Loucy (cell line): ENCODE measurements around the gene FAM131A.

Experiments used
- H2AFZ ChIP-seq: fragments of 200-600 bp; sonication (generic); 2 replicates; pipeline ENCODE4 v1.6.0; 2016; ENCODE audit warnings: antibody characterized with exemption, mild to moderate bottlenecking, low read length, moderate library complexity
- H3F3A ChIP-seq: fragments of 200-600 bp; 2 replicates; pipeline ENCODE4 v1.6.0; 2016; ENCODE audit warnings: antibody characterized with exemption, low read depth, mild to moderate bottlenecking
- H3K27me3 ChIP-seq: fragments of 200-600 bp; sonication (generic); 2 replicates; pipeline ENCODE4 v1.6.1; 2014; ENCODE audit warnings: low read length, mild to moderate bottlenecking; ENCODE audit not compliant: insufficient read depth, poor library complexity, severe bottlenecking
- H3K36me3 ChIP-seq: fragments of 200-600 bp; sonication (generic); 2 replicates; pipeline ENCODE4 v1.6.1; 2016; ENCODE audit warnings: low read length; ENCODE audit not compliant: insufficient read depth
- H3K4me1 ChIP-seq: fragments of 200-600 bp; sonication (generic); 2 replicates; pipeline ENCODE4 v1.5.1; 2014; ENCODE audit warnings: low read length, mild to moderate bottlenecking; ENCODE audit not compliant: insufficient read depth, poor library complexity, severe bottlenecking
- H3K4me2 ChIP-seq: fragments of 200-600 bp; sonication (generic); 2 replicates; pipeline ENCODE4 v1.6.0; 2014; ENCODE audit warnings: antibody characterized with exemption, low read length, low read depth, mild to moderate bottlenecking; ENCODE audit not compliant: poor library complexity, severe bottlenecking
- H3K4me3 ChIP-seq: fragments of 200-600 bp; sonication (generic); 2 replicates; pipeline ENCODE4 v1.5.1; 2014; ENCODE audit warnings: low read length, mild to moderate bottlenecking, mixed read lengths; ENCODE audit not compliant: poor library complexity, severe bottlenecking
- H3K79me2 ChIP-seq: fragments of 200-600 bp; sonication (generic); 2 replicates; pipeline ENCODE4 v1.6.1; 2014; ENCODE audit warnings: low read length; ENCODE audit not compliant: insufficient read depth
- H3K9ac ChIP-seq: fragments of 200-600 bp; sonication (generic); 2 replicates; pipeline ENCODE4 v1.6.0; 2014; ENCODE audit warnings: mild to moderate bottlenecking, low read depth, low read length, moderate library complexity; ENCODE audit not compliant: poor library complexity, severe bottlenecking
- H3K9me2 ChIP-seq: fragments of 200-600 bp; sonication (generic); replicated peaks from 2 replicates; pipeline ENCODE4 v1.6.1; 2016; ENCODE audit warnings: low read depth, low read length, mixed read lengths
- H3K9me3 ChIP-seq: fragments of 200-600 bp; sonication (generic); 2 replicates; pipeline ENCODE4 v1.6.1; 2014; ENCODE audit warnings: mild to moderate bottlenecking, antibody characterized with exemption, low read length, low read depth; ENCODE audit not compliant: insufficient read depth
- H4K20me1 ChIP-seq: fragments of 200-600 bp; sonication (generic); 2 replicates; pipeline ENCODE4 v1.6.0; 2014; ENCODE audit warnings: antibody characterized with exemption, low read length, mild to moderate bottlenecking; ENCODE audit not compliant: insufficient read depth, poor library complexity, severe bottlenecking
- CTCF ChIP-seq: fragments of 200-600 bp; sonication (generic); conservative IDR thresholded peaks from 2 replicates; pipeline ENCODE4 v1.5.1; 2014; ENCODE audit warnings: mild to moderate bottlenecking, antibody characterized with exemption, low read length
- EZH2phosphoT487 ChIP-seq: fragments of 200-600 bp; IDR thresholded peaks from 2 replicates; pipeline ENCODE4 v1.6.1; 2018; ENCODE audit warnings: antibody characterized with exemption, mild to moderate bottlenecking, moderate library complexity, borderline replicate concordance

The FAM131A gene

DNA sequence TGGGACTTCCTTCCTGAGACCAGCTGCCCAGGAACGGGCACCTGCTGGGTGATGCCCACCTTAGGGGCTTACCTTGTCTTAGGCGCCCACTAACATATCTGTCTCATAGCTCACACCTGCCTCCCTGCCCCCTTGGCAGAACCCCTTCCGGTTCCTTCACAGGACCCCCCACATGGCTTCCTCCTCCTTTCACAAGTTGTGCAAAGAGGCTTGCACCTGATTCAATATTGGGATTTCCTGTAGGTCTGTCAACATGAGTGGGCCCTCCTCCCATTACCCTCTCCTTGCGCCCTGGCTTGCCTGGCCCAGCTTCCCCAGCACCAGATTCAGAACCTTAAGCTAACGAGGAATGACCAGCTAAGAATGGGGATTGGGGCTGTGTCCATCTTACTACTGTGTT is 40.0 kb downstream of the FAM131A start:
- H3F3A ChIP-seq: no peaks in the 10 kb centered on the region
- H4K20me1 ChIP-seq: no peaks in the 10 kb centered on the region
- no peak overlapping the region for H3K4me3 ChIP-seq
- H3K9me3 ChIP-seq: no peaks in the 10 kb centered on the region
- TF ChIP-seq CTCF (no peak), EZH2phosphoT487 (no peak)
- H3K4me2 ChIP-seq: no peak overlapping the region
- H3K4me1 ChIP-seq: no peaks in the 10 kb centered on the region
- no peak overlapping the region for H2AFZ ChIP-seq
- no peak overlapping the region for H3K9ac ChIP-seq
- no peaks in the 10 kb centered on the region for H3K27me3 ChIP-seq
- H3K9me2 ChIP-seq: no peaks in the 10 kb centered on the region
- H3K36me3 ChIP-seq: no peaks in the 10 kb centered on the region
- no peaks in the 10 kb centered on the region for H3K79me2 ChIP-seq

GRCh38 chr3:184377882-184378445 is 40.6 kb downstream of the FAM131A start, which contains the start of gene THPO:
Gene THPO (minus strand): TSS chr3:184378207. CDS start chr3:184376259, 1,948 bp downstream.
- H3K4me1 ChIP-seq: no peaks in the 10 kb centered on the region
- no peaks in the 10 kb centered on the region for H3F3A ChIP-seq
- H3K4me2 ChIP-seq: no peak within 1 kb of the TSS
- no peak within 1 kb of the TSS for H3K9ac ChIP-seq
- H2AFZ ChIP-seq: no peak within 1 kb of the TSS
- no peaks in the 10 kb centered on the region for H3K36me3 ChIP-seq
- TF ChIP-seq CTCF (no peak), EZH2phosphoT487 (no peak)
- no peaks in the 10 kb centered on the region for H3K79me2 ChIP-seq
- H4K20me1 ChIP-seq: no peaks in the 10 kb centered on the region
- no peaks in the 10 kb centered on the region for H3K9me2 ChIP-seq
- H3K27me3 ChIP-seq: no peaks in the 10 kb centered on the region
- no peak within 1 kb of the TSS for H3K4me3 ChIP-seq
- H3K9me3 ChIP-seq: no peaks in the 10 kb centered on the region

- H2AFZ ChIP-seq: no peak overlapping the region
Observed at GRCh38 chr3:184378651-184379357, 41.4 kb downstream of the FAM131A start.

More at GRCh38 chr3:184378651-184379357, 41.4 kb downstream of the FAM131A start:
- Histone ChIP-seq H3K4me1 (no peaks in the 10 kb centered on the region), H3K4me2 (no peak overlapping the region), H4K20me1 (no peaks in the 10 kb centered on the region), H3F3A (no peaks in the 10 kb centered on the region), H3K79me2 (no peaks in the 10 kb centered on the region), H3K9ac (no peak overlapping the region), H3K9me2 (no peaks in the 10 kb centered on the region), H3K27me3 (no peaks in the 10 kb centered on the region), H3K4me3 (no peak overlapping the region), H3K9me3 (no peaks in the 10 kb centered on the region), H3K36me3 (no peaks in the 10 kb centered on the region)
- TF ChIP-seq CTCF: no peak
- TF ChIP-seq EZH2phosphoT487: no peak
